ENCODE measurements around the gene ZNF668.

ZNF668 gene

DNA sequence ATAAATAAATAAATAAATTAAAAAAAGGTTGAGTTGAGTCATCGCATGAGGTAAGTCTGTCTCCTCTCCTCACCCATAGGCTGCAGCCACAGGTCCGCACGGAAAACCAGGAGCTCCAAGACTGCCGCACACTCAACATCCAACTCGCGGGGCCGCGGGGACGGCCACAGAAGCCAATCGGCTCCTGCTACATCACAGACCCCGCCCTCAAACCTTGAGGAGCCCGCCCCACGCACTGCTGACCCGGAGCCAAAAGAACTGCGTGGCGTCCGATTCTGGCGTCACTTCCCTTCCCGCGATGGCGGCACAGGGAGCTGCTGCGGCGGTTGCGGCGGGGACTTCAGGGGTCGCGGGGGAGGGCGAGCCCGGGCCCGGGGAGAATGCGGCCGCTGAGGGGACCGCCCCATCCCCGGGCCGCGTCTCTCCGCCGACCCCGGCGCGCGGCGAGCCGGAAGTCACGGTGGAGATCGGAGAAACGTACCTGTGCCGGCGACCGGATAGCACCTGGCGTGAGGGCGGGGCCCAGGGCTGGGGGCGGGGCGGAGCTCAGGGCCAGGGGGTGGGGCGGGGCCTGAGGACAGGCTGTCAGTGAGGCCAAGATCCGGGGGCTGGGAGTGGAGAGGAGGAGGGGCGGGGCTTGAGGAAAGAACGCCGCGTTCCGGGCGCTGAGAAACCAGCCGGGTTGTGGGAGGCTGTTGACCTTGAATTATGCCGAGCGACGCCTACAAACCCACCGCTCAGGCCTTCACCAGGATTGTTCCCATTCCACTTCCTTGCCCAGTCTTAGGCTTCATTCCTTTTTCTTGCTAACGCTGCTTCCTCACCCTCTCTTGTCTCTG is 43.6 kb upstream of the ZNF668 start, which contains the start of gene KAT8 (continued):
- no peak for TF ChIP-seq TSHZ2 (CRISPR knock-in tag; IDR thresholded peaks at IDR 0.05)
- no peak for TF ChIP-seq ZFP3 (CRISPR knock-in tag; IDR thresholded peaks at IDR 0.05)
- no peak for TF ChIP-seq CSDC2 (CRISPR knock-in tag; IDR thresholded peaks at IDR 0.05)

GRCh38 chr16:31114468-31114867 is 40.4 kb upstream of the ZNF668 start:
- ATAC-seq: no peak
- TF ChIP-seq RARB (CRISPR knock-in tag; IDR thresholded peaks at IDR 0.05) (no peak), ZNF565 (CRISPR knock-in tag; conservative IDR thresholded peaks at IDR 0.05; ENCODE audit: low read depth) (no peak), BACH2 (CRISPR knock-in tag; IDR thresholded peaks at IDR 0.05; ENCODE audit: borderline replicate concordance) (no peak), ZFP30 (CRISPR knock-in tag; IDR thresholded peaks at IDR 0.05) (no peak), ZNF8 (CRISPR knock-in tag; IDR thresholded peaks at IDR 0.05) (no peak), ESRRG (CRISPR knock-in tag; IDR thresholded peaks at IDR 0.05) (no peak), ISL1 (CRISPR knock-in tag; IDR thresholded peaks at IDR 0.05) (no peak), TCF4 (CRISPR knock-in tag; IDR thresholded peaks at IDR 0.05; ENCODE audit: borderline replicate concordance) (no peak), GLIS3 (CRISPR knock-in tag; IDR thresholded peaks at IDR 0.05) (no peak), PPARA (CRISPR knock-in tag; IDR thresholded peaks at IDR 0.05; ENCODE audit: borderline replicate concordance) (no peak), CSDC2 (CRISPR knock-in tag; IDR thresholded peaks at IDR 0.05) (no peak), TSHZ2 (CRISPR knock-in tag; IDR thresholded peaks at IDR 0.05) (no peak), ARNTL (CRISPR knock-in tag; IDR thresholded peaks at IDR 0.05; ENCODE audit: borderline replicate concordance, low read depth) (no peak), OSR1 (CRISPR knock-in tag; IDR thresholded peaks at IDR 0.05) (no peak)
- TF ChIP-seq, protein P1, sequence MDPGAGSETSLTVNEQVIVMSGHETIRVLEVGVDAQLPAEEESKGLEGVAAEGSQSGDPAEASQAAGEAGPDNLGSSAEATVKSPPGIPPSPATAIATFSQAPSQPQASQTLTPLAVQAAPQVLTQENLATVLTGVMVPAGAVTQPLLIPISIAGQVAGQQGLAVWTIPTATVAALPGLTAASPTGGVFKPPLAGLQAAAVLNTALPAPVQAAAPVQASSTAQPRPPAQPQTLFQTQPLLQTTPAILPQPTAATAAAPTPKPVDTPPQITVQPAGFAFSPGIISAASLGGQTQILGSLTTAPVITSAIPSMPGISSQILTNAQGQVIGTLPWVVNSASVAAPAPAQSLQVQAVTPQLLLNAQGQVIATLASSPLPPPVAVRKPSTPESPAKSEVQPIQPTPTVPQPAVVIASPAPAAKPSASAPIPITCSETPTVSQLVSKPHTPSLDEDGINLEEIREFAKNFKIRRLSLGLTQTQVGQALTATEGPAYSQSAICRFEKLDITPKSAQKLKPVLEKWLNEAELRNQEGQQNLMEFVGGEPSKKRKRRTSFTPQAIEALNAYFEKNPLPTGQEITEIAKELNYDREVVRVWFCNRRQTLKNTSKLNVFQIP (CRISPR knock-in tag; IDR thresholded peaks at IDR 0.05; ENCODE audit: borderline replicate concordance, low read depth): no peak
- TF ChIP-seq, protein P2, sequence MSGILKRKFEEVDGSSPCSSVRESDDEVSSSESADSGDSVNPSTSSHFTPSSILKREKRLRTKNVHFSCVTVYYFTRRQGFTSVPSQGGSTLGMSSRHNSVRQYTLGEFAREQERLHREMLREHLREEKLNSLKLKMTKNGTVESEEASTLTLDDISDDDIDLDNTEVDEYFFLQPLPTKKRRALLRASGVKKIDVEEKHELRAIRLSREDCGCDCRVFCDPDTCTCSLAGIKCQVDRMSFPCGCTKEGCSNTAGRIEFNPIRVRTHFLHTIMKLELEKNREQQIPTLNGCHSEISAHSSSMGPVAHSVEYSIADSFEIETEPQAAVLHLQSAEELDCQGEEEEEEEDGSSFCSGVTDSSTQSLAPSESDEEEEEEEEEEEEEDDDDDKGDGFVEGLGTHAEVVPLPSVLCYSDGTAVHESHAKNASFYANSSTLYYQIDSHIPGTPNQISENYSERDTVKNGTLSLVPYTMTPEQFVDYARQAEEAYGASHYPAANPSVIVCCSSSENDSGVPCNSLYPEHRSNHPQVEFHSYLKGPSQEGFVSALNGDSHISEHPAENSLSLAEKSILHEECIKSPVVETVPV (CRISPR knock-in tag; IDR thresholded peaks at IDR 0.05): no peak
- TF ChIP-seq, protein P3, sequence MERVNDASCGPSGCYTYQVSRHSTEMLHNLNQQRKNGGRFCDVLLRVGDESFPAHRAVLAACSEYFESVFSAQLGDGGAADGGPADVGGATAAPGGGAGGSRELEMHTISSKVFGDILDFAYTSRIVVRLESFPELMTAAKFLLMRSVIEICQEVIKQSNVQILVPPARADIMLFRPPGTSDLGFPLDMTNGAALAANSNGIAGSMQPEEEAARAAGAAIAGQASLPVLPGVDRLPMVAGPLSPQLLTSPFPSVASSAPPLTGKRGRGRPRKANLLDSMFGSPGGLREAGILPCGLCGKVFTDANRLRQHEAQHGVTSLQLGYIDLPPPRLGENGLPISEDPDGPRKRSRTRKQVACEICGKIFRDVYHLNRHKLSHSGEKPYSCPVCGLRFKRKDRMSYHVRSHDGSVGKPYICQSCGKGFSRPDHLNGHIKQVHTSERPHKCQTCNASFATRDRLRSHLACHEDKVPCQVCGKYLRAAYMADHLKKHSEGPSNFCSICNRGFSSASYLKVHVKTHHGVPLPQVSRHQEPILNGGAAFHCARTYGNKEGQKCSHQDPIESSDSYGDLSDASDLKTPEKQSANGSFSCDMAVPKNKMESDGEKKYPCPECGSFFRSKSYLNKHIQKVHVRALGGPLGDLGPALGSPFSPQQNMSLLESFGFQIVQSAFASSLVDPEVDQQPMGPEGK (CRISPR knock-in tag; IDR thresholded peaks at IDR 0.05; ENCODE audit: borderline replicate concordance): no peak
